GM04504 (cell line): ENCODE results near the gene CZIB.
"Not testable (repeated sequence)": the region's sequence is repeated elsewhere in the genome, so short reads cannot be mapped to it uniquely, and the experiment has no call there.

Experiments
- DNase-seq: peaks from one replicate; pipeline ENCODE4 v3.0.0-alpha.2; 2012; ENCODE audit warnings: low read depth

The CZIB gene

GRCh38 chr1:53188099-53188498, 32.3 kb downstream of the CZIB start:
- no peak for DNase-seq

DNA sequence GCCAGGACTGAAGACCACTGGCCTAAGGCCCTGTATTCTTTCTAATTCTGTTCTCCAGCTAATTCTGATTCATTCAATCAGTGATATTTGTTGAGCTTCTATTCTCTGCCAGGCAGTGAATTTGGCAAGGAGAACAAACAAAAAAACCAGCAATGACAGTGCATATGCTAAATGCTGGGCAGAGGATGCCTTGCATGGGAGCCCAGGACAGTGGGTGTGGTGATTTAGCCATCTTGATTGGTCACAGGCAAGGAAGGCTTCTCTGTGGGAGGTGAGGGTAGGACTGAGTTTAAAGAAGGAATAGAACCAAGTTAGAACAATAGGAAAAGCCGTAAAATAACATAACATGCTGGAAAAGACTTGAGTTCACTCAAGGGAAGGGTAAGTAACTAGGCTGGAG, 33.0 kb downstream of the CZIB start:
- DNase-seq, result no peak

DNA sequence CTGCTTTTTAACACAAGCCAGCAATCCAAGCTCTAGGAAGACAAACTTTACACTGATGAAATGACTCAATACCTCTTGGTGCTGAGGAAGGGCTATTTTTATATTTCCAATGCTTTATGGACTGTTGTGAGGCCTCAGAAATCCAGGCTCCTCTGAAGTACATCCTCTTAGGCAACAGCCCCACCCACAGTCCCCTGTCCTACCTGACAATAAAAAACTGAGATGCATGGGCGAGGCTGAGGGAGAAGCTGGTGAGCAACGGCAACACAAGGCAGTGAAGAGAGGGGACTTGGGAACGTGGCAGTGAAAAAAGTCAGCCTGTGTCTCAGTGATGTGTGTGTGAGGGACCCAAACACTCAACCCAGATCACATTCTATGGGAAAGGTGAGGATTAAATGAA, 33.9 kb downstream of the CZIB start:
- no peak for DNase-seq

GRCh38 chr1:53185955-53186297, 34.5 kb downstream of the CZIB start:
- DNase-seq, result not testable (repeated sequence)

GRCh38 chr1:53183095-53183990, 37.1 kb downstream of the CZIB start:
- DNase-seq, result no peak

DNA sequence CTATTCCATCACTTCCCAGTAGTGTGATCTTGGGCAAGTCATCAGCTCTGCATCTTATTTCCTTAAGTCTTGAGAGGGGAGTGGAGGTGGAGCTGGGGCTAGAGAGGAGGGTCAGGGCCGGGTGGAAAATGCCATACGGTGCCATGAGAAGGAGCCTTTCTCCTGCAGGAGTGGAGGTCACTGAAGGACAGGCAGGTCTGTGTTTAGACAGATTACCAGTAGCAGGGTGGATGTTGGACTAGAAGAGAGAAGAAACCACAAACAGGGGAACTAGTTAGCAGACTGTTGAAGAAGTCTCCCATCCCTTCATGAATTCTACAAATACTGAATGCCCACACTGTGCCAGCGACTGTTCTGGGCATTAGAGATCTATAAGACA, 37.7 kb downstream of the CZIB start:
- DNase-seq, result no peak

GRCh38 chr1:53182111-53182593, 38.3 kb downstream of the CZIB start:
- peak; percentile 53 for DNase-seq

DNA sequence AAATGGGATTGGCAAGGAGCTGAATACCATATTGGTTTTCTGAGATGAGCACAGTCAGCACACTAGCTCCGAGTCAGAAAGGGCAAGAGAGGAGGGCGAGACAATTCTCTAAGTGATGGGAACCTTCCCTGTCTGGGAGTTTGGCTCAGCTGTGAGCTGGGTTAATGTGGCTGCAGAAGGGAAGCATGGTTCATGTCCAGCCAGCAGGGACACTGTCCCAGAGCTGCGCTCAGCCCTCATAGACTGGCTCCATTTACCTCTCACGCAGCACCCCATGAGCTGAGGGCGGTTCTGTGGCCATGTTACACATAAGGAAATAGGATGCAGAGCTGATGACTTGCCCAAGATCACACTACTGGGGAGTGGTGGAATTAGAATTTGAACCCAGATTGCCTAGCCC, 39.5 kb downstream of the CZIB start:
- no peak for DNase-seq

- DNase-seq, result no peak
These were observed 40.2 kb downstream of the CZIB start for GRCh38 chr1:53180226-53180625.

DNA sequence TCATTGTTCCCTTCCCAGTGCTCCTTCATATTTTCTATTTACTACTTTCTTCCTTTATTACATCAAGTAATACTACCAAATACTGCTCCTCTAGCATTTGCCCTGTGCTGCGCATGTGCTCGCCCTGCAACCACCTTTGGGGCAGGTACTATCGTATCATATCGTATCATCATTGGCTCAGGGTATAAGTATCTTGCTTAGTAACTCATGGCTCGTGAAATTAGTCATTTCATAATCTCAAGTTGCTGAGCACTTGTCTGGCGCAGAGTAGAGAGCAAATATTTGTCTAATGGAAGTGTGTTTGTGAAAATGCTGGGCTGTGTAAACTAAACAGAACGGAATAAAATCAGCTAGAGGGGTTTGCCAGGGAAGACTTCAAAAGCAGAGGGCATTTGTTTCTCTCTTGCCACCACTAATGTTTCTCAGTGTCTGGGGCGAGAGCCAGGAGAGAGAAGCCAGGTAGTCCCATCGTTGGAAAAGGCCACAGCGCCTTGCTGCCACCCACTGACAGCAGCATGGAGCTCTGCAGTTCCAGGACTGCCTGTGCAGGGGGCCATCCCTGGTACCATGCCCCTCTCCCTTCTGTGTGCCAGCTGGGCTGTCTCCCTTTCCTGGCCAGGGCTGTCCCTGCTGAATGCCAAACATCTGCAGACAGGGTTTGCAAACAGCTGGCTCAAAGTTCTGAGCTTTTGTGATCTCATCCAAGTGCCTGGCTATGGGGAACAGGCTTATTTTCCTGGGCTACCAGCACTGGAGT, 43.8 kb downstream of the CZIB start:
- DNase-seq, result no peak

DNA sequence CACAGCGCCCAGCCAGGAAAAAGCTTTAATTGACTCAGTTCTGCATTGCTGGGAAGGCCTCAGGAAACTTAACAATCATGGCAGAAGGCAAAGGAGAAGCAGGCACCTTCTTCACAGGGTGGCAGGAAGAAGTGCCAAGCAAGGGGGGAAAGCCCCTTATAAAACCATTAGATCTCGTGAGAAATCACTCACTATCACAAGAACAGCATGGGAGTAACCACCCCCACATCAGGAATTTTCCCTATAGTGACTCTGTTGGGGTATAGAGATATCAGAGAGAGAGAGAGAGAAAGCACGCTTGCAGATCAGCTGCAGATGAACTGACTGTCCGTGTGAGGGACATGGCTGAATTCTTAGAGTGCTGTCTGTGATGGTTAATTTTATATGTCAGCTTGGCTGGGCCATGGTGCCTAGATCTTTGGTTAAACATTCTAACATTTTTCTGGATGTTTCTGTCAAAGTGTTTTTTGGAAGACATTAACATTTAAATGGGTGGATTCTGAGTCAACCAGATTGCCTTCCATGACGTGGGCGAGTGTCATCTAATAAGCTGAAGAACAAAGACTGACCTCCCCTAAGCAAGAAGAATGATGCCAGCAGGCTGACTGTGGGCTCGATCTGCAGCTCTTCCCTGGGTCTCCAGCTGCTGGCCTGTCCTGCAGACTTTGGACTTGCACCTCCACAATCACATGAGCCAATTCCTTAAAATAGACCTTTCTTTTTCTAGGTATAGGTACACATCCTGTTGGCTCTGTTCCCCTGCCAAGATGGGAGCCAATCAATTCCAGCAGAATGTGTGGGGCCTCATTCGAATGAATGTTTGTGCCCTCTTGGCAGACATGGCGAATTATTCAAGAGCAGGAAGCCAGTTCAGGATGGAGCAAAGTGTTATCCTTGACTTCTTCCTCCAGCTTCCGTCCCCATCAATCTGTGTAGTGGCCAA, 45.2 kb downstream of the CZIB start:
- no peak for DNase-seq

- peak; percentile 56 for DNase-seq
These were observed 47.9 kb downstream of the CZIB start for GRCh38 chr1:53172426-53173128.

DNA sequence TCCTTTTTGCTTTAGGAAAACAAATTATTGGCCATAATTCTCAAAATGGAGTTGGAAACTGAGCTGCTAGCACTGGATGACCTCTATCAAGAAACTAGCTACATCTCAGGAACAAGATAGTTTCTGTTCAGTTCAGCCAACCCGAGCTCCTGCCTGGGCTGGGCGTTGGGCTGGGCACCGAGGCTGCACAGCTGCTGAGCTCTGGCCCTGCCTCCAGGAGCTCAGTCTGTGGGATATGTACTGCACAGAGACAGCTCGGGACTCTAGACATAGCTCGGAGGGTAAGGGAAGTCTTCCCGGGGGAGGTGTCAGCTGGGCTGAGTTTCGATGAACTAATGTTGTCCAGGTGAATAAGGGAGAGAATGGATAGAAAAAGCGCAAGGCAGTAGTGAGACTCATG, 53.5 kb downstream of the CZIB start:
- no peak for DNase-seq

GRCh38 chr1:53166366-53166765, 54.1 kb downstream of the CZIB start:
- DNase-seq, result no peak

DNA sequence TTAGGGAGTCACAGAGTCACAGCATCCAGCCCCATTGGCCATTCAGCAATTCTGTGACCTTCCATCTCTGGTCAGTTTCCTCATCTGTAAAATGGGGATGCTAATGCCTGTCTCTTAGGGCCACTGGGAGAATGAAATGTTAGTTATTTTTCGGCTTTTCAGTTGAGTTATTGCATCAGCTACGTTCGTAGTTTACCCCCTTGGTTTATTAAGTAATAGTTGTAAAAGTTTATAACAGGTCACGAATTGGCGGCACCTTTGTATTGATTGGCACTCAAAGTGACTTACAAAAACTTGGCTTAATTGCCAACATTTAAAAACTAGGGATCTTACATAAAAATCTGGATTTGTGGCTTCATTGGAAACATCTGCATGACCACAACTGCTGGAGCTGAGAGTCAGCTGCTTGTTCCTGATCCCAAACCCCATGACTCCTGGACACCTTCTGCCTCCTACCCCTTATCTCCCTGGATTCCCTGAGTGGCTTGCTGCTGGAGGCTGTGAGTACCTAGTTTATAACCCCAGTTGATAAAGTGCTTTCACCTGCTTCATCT, 54.9 kb downstream of the CZIB start:
- no peak for DNase-seq
